Measurements from ENCODE around the gene MAGEB16.

The MAGEB16 gene

DNA sequence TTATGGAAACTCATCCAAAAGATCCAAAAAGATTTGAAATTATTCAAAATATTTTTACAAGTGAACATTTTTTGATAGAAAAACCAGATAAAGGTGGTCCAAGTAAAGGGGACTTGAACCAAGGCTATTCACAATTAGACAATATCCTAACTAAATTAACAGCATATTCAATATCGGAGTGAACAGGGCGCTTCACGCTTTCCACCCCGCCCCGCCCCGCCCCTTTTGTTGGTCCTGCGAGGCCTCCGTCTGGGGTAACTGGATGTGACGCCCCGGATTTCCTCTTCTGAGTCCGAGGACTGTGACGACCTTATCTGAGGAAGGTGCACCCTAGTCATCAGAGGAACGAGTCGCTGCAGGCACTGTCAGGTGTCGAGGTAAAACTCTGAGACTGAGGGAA lies at the start of gene MAGEB16:
TSS of gene MAGEB16 (plus strand) at position 301 of the 400 bp plus-strand sequence. CDS start 3,855 bp downstream, outside the sequence.
- DNase-seq, result no peak

GRCh38 chrX:35773958-35774564 lies 24.1 kb upstream of the MAGEB16 start:
- DNase-seq, result no peak

- no peak for DNase-seq
Measured at GRCh38 chrX:35785075-35785474, 13.1 kb upstream of the MAGEB16 start.

DNA sequence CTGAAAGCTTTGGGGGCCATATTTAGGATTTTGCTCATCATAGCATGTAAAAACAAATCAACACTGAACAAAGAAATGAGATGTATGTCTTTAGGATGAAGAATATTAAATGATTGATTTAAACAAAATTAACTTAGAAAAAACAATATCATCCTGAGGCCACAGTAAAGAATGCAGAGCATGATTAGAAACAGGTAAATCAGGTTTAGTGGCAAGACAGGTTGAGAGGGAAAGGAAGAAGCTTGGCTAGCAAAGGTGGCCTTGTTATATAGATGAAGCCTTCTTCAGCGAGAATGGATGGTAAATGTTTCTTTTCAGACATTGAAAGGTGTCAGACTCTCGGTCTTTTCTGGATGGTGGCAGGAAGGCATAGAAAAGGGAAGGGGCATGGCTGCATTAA lies 11.9 kb upstream of the MAGEB16 start:
- DNase-seq, result no peak

GRCh38 chrX:35787867-35788266 lies 10.3 kb upstream of the MAGEB16 start:
- DNase-seq, result no peak

DNA sequence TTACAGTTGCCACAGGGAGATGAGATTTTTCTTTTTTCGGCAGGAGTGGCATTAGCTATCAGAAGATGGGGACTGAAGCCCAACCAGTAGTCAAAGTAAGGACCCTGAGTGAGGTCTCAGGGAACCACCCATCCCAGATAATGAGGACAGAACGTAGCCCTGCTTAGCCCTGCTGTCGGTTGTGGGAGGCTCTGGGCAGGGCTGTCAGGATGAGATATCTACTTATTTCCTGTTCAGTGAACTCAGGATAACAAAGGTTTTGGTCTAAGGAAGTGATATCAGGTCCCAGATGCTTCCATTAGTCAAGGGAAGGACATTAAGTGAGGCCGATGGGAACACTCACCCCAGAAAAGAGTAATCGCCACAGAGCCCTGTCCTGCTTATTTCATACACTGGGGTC lies 2.3 kb downstream of the MAGEB16 start:
- no peak for DNase-seq

GRCh38 chrX:35809781-35810180 lies 11.6 kb downstream of the MAGEB16 start:
- no peak for DNase-seq

- DNase-seq, result no peak
Measured at GRCh38 chrX:35819241-35819640, 21.1 kb downstream of the MAGEB16 start.

- DNase-seq, result no peak
Measured at GRCh38 chrX:35826503-35826902, 28.4 kb downstream of the MAGEB16 start.

DNA sequence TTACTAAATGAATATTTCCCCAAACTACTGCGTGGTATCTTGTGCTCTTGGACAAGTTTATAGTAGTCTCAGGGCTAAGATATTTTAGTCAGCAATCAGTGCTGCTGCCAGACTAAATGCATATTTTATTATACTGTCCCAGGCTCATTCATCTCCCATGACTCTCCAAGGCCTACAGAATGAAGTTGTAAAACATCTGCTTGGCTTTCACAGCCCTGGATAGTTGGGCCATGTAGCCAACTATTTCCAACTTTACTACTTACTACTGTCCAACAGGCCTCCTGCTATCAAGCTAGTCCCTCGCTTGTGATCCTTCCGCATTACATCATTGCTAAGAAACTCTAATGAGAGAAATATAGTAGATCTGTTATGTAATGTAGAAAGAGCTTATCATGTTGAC lies 31.4 kb downstream of the MAGEB16 start:
- DNase-seq, result no peak

- DNase-seq, result no peak
Measured at GRCh38 chrX:35841872-35842271, 43.7 kb downstream of the MAGEB16 start.

DNA sequence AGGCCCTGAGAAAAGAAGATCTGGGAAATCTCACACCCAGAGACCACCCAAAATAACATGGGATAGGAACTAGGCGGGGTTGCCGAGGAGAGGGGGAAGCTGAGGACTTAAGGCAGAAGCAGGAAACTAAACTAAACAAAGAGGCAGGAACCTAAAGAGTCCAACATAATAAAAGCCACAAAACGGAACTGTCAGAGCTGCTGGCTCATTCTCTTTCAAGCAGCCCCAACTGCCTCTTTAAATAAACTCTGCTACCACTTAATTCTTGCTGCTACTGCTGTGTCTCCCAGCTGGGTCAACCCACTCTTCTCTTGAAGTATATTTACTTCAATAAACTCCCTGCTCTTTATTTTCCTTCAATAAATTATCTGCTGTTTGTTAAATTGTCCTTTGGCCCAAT lies 44.5 kb downstream of the MAGEB16 start:
- no peak for DNase-seq

- no peak for DNase-seq
Measured at GRCh38 chrX:35847736-35848135, 49.6 kb downstream of the MAGEB16 start.

Data from fibroblast of skin of right biceps (primary cell).